ENCODE results near the gene ITPRID2. TPM values are rescaled to one million over a fixed set of nuclear protein-coding genes. Genes with fewer than 3 reads are reported as not detected.
A peak's percentile ranks its signal among the peaks of the same experiment; 100 is the strongest.

Gene ITPRID2
- total RNA-seq, 3 donors from 2014 or later = 184 to 381 (median 299) TPM

GRCh38 chr2:181857483-181857882 lies 34.0 kb upstream of the ITPRID2 start:
- Histone ChIP-seq H3K9me3 (no peaks in the 10 kb centered on the region), H3K4me1 (ENCODE audit: low read depth) (peaks cover 9% of the 10 kb centered on the region), H3K4me3 (no peak overlapping the region), H3K36me3 (ENCODE audit: low read depth) (no peaks in the 10 kb centered on the region)
- no peak for DNase-seq
- ATAC-seq = peak; percentile 85
- no peak for TF ChIP-seq CTCF (IDR thresholded peaks at IDR 0.05)
- intact Hi-C loops (cut with DNase I, micrococcal nuclease) = no loop called here

GRCh38 chr2:181858600-181858999 lies 32.9 kb upstream of the ITPRID2 start:
- Histone ChIP-seq H3K4me1 (ENCODE audit: low read depth) (peaks cover 9% of the 10 kb centered on the region), H3K36me3 (ENCODE audit: low read depth) (no peaks in the 10 kb centered on the region), H3K9me3 (no peaks in the 10 kb centered on the region), H3K4me3 (no peak overlapping the region)
- DNase-seq (no peak), ATAC-seq (peak; percentile 87)
- TF ChIP-seq CTCF (IDR thresholded peaks at IDR 0.05) = no peak
- intact Hi-C loops (cut with DNase I, micrococcal nuclease) = no loop called here

GRCh38 chr2:181859123-181859522 lies 32.4 kb upstream of the ITPRID2 start:
- ATAC-seq (peak; percentile 8), DNase-seq (peak in 1 of 3 donors; percentile 17)
- H3K4me1 ChIP-seq (ENCODE audit: low read depth) = peaks cover 9% of the 10 kb centered on the region
- no peaks in the 10 kb centered on the region for H3K9me3 ChIP-seq
- intact Hi-C loops (cut with DNase I, micrococcal nuclease) = no loop called here
- no peak overlapping the region for H3K4me3 ChIP-seq
- no peaks in the 10 kb centered on the region for H3K36me3 ChIP-seq (ENCODE audit: low read depth)
- no peak for TF ChIP-seq CTCF (IDR thresholded peaks at IDR 0.05)

GRCh38 chr2:181859803-181860202 lies 31.7 kb upstream of the ITPRID2 start:
- H3K36me3 ChIP-seq (ENCODE audit: low read depth) = no peaks in the 10 kb centered on the region
- H3K4me1 ChIP-seq (ENCODE audit: low read depth) = peaks cover 9% of the 10 kb centered on the region
- no peak for ATAC-seq
- no peak for DNase-seq
- intact Hi-C loops (cut with DNase I, micrococcal nuclease) = no loop called here
- no peak for TF ChIP-seq CTCF (IDR thresholded peaks at IDR 0.05)
- no peaks in the 10 kb centered on the region for H3K9me3 ChIP-seq
- H3K4me3 ChIP-seq = no peak overlapping the region

- TF ChIP-seq CTCF (IDR thresholded peaks at IDR 0.05) = no peak
- Histone ChIP-seq H3K9me3 (no peaks in the 10 kb centered on the region), H3K4me3 (no peak overlapping the region), H3K36me3 (ENCODE audit: low read depth) (no peaks in the 10 kb centered on the region), H3K4me1 (ENCODE audit: low read depth) (peaks cover 9% of the 10 kb centered on the region)
- intact Hi-C loops (cut with DNase I, micrococcal nuclease) = no loop called here
- DNase-seq (peak in 1 of 3 donors; percentile 15), ATAC-seq (no peak)
Observed at GRCh38 chr2:181861379-181861778, 30.2 kb upstream of the ITPRID2 start.

Data from mucosa of descending colon (tissue), 3 donors.